Hematopoietic multipotent progenitor cell treated with erythropoietin and hydrocortisone succinate and interleukin-3 and kit ligand, for 4 days (in vitro differentiated cells): ENCODE measurements around the gene LAMP1.
"Not testable (repeated sequence)": the region's sequence is repeated elsewhere in the genome, so short reads cannot be mapped to it uniquely, and the experiment has no call there.

Source experiments
- DNase-seq: peaks from one replicate; pipeline ENCODE4 v3.0.0-alpha.2; 2015

The LAMP1 gene

GRCh38 chr13:113359571-113359970 lies 62.5 kb downstream of the LAMP1 start:
- DNase-seq, result peak; percentile 37

DNA sequence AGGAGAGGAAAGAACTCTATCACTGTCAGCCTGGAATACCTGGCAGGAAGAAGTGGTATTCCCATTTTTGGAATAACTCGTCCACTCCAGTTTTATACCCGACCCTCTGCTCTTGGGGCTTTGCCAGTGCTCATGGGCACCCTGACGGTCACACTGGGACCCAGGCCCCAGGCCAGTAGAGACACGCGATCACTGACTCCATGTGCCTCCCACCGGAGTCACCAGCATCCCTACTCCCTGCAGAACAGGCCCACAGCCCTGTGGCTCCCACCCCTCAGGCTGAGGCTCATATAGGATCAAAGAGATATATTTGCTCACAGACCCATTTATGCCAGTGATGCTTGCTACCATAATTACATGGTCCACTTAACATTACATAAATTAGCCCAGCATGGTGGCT lies 63.4 kb downstream of the LAMP1 start:
- no peak for DNase-seq

GRCh38 chr13:113361406-113361805 lies 64.4 kb downstream of the LAMP1 start:
- DNase-seq, result no peak

DNA sequence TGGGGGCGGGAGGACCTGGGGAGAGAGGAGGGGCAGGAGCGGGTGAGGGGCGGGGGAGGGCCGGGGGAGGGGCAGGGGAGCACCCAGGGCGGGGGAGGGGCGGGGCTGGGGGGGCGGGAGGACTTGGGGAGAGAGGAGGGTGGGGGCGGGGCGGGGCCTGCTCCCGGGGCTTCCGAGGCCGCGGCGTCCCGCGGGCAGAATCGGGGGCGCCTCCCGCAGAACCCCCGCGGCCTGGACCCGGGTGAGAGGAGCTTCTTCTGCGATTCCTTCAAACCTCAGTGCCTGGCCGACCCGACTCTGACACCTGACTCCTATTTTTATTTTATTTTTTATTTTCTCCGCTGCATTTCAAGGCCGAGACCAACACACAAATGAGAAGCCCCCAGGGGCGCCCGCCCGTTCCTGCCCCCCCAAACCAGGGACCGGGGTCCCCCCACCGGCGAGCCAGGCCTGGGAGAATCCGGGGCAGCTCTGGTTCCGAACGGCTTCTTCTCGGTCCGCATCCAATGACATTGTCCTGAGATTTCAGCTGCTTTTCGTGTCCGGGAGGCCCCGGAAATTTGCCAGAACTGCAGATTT lies 67.4 kb downstream of the LAMP1 start:
- DNase-seq, result no peak

- DNase-seq, result no peak
These were observed 68.0 kb downstream of the LAMP1 start for GRCh38 chr13:113364901-113365582.

DNA sequence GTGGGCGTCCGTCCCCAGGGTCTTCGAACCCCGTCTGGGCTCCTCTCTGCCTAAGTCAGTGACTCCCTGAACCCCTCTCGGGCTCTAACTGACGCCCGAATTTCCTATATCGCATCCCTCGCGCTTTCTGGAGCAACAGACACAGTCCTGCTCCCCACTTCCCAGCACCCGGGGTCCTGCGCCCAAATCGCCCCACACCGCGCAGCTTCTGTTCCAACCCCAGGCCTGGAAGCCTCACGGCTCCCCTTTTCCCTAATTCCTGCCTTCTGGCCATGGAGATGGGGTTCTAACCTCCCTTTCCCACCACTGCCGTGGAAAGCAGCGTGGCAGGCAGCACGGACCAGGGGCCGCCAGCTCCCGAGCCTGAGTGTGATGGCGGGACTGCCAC lies 68.5 kb downstream of the LAMP1 start:
- no peak for DNase-seq

- peak; percentile 53 for DNase-seq
These were observed 69.0 kb downstream of the LAMP1 start for GRCh38 chr13:113365971-113366588.

GRCh38 chr13:113367020-113367560 lies 70.1 kb downstream of the LAMP1 start:
- no peak for DNase-seq

DNA sequence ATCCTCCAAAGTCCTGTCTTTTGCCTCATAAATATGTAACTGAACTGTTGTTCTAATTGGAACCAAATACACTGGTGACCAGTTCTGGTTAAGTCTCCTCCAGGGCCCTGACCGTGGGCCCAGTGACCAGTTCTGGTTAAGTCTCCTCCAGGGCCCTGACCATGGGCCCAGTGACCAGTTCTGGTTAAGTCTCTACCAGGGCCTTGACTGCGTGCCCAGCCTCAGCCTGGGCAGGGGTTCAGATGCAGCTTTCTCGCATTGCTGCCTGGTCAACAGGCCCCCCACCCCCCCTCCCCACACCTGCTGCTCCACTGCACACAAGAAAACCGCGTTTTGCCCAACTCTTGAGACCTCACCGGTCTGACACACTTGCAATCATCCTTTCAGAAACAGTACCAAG lies 70.7 kb downstream of the LAMP1 start:
- DNase-seq, result no peak

- DNase-seq, result not testable (repeated sequence)
These were observed 71.3 kb downstream of the LAMP1 start for GRCh38 chr13:113368353-113368752.

DNA sequence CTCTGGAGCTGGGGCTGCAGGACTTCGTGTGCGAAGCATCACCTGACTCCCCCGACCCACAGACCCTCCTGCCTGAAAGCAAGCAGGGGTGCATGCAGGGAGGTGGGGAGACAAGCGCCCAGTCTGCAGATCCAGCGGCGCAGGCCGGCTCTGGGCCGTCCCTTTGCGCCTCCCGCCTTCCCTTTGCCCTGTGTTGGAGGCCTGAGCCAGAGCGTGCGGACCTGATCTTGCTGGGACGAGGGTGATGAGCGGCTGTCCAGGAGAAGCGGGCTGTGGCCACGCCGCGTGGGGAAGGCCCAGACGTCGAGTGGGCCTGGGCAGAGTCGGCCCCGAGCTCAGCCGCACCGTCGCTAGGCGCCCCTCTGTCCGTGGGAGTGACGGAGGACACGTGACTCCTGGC lies 72.2 kb downstream of the LAMP1 start:
- DNase-seq, result no peak

- DNase-seq, result no peak
These were observed 72.8 kb downstream of the LAMP1 start for GRCh38 chr13:113369881-113370280.

GRCh38 chr13:113371061-113371460 lies 74.0 kb downstream of the LAMP1 start:
- DNase-seq, result no peak

DNA sequence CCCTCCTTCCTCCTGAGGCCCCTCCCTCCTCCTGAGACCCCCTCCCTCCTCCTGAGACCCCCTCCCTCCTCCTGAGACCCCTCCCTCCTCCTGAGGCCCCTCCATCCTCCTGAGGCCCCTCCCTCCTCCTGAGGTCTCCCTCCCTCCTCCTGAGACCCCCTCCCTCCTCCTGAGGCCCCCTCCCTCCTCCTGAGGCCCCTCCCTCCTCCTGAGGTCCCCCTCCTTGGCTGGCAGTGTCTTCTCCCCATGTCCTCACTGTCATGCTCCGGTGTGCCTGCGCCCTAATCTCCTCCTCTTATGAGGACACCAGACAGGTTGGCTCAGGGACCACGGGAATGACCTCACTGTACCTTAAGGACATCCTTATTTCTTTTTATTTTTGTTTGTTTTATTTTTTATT lies 74.7 kb downstream of the LAMP1 start:
- not testable (repeated sequence) for DNase-seq
